ENCODE results near the gene CDH23.

Gene CDH23

DNA sequence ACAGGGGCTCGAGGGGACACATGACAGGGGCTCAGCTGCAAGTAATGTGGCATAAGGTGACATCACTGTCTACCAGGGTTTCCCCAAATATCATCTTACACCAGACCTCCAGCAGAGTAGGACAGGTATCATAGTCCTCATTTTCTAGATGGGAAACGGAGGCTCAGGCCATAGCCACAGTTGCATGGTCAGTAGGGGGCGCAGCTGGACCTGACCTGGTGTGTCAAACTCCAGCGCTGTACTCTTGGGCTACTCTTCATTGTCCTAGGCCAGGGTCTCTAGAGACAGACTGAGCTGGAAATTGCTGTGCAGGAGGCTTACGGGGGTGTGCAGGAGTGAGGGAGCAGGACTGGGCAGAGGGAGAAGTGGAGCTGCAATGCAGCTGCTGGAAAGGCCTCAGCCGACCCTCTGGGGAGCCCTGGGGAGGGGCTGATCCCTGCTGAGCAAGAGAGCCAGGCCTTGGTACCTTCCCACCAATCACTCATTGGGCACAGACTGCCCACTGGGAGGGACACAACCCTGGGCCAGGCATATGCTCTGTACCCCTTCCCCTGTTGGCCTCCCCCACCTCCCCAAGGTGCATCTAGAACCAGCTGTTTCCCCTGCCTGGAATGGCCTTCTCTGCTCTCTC, 89.9 kb downstream of the CDH23 start:
- DNase-seq (ENCODE audit: low spot score), result no peak

- DNase-seq (ENCODE audit: low spot score), result no peak
Measured at GRCh38 chr10:71487726-71488125, 91.0 kb downstream of the CDH23 start.

DNA sequence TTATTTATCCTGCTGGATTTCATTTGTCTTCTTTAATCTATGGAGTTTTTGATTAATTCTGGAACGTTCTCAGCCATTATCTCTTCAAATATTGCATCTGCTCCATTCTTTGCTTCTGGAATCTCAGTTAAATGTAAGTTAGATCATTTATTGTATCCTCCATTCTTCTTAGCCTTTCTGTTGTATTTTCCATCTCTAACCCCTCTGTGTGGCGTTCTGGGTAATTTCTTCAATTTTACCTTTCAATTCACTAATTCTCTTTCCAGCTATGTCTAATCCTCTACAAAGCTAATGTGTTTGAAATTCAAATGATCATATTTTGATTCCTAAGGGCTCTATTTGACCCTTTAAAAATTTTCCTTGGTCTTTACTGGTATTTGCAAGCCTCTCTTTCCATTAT, 92.4 kb downstream of the CDH23 start:
- DNase-seq (ENCODE audit: low spot score), result no peak

- no peak for DNase-seq (ENCODE audit: low spot score)
Measured at GRCh38 chr10:71492872-71493271, 96.2 kb downstream of the CDH23 start.

GRCh38 chr10:71493741-71494140, 97.0 kb downstream of the CDH23 start:
- DNase-seq (ENCODE audit: low spot score), result no peak

- DNase-seq (ENCODE audit: low spot score), result no peak
Measured at GRCh38 chr10:71494476-71494875, 97.8 kb downstream of the CDH23 start.

DNA sequence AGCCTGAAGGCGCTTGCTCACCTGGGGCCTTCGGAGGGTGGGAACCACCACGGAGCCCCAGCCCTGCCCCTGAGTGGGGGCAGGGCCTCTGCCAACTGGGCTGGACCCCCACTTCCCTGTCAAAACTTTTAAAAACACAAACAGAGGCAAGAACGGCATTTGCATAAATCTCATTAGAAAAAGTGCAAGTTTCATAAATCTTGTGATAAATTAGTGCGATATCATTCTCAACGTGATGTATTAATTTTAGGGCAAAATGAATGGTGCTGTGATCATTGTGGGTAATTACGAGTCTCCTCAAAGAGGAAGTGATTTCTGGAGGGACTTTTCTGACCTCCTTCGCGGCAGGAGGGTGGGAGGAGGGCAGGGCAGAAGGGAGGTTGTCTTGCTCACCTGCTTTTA, 98.3 kb downstream of the CDH23 start:
- DNase-seq (ENCODE audit: low spot score), result no peak

- DNase-seq (ENCODE audit: low spot score), result no peak
Measured at GRCh38 chr10:71496927-71497762, 100.4 kb downstream of the CDH23 start.

DNA sequence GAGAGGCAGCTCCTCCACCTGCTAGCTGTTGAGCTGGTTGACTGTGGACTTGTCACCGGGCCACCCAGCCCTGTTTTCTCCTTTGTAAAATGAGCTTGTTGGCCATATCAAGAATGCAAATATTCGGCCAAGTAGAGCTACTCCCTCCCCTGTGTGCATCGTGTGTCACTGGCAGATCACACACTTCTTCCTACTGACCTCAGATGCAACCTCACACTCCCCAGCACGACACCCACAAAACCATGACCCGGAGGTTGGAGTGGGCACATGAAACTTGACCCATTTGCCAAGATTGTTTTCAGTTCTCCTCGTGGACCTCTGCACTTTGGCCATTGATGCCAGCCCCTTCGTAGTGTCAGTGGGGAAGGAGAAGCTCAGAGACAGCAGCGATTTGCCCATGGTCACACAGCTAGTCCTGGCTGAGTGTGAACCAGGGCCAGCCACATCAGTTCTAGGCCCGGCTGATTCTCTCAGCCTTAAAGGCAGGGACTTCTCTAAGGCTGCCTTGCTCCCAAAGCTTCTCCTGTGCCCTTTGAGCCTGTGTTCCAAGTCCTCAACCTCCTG, 101.1 kb downstream of the CDH23 start:
- no peak for DNase-seq (ENCODE audit: low spot score)

- DNase-seq (ENCODE audit: low spot score), result no peak
Measured at GRCh38 chr10:71501402-71501801, 104.7 kb downstream of the CDH23 start.

GRCh38 chr10:71502190-71502589, 105.5 kb downstream of the CDH23 start:
- DNase-seq (ENCODE audit: low spot score), result no peak

- no peak for DNase-seq (ENCODE audit: low spot score)
Measured at GRCh38 chr10:71502851-71503250, 106.1 kb downstream of the CDH23 start.

GRCh38 chr10:71504168-71504567, 107.4 kb downstream of the CDH23 start:
- no peak for DNase-seq (ENCODE audit: low spot score)

DNA sequence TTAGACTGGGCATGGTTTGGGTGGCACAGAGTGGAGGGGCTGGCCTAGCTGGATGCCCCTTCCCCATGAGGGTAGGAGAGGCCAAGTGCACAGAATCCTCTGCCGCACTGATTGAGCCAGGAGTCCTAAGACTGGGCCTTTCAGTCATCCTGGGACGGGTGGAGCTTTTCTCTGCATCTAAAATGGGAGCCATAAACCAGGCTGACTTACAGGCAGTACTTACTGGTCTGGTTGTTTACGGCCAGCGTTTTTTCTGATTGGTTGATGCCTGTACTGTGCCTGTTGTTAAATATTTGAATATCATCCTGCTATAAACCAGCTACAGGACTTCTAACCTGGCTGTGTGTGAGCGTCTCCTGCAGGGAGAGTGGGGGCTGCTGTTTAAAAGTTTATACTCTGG, 107.8 kb downstream of the CDH23 start:
- DNase-seq (ENCODE audit: low spot score), result no peak

- no peak for DNase-seq (ENCODE audit: low spot score)
Measured at GRCh38 chr10:71505862-71506261, 109.1 kb downstream of the CDH23 start.

GRCh38 chr10:71509444-71509843, 112.7 kb downstream of the CDH23 start:
- no peak for DNase-seq (ENCODE audit: low spot score)

DNA sequence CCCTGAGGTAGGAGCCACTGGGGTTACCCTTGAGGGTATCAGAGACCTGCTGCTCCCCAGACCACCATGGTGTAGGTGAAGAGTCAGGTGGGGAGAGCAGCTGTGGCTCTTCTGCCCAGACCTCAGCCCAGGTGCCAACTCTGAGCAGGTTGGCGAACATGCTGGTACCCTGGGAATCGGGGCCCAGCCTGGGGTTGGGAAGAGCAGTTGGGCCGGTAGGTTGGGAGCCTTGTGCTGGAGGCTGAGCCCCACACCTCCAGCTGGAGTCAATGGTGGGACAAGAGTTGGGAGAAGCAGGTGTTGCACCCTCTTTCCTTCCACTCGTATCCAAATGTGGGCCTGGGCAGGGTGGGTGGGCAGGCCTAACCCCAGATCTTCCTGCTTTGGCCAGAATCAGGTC, 114.5 kb downstream of the CDH23 start:
- DNase-seq (ENCODE audit: low spot score), result no peak

GRCh38 chr10:71512312-71512711, 115.6 kb downstream of the CDH23 start:
- no peak for DNase-seq (ENCODE audit: low spot score)

DNA sequence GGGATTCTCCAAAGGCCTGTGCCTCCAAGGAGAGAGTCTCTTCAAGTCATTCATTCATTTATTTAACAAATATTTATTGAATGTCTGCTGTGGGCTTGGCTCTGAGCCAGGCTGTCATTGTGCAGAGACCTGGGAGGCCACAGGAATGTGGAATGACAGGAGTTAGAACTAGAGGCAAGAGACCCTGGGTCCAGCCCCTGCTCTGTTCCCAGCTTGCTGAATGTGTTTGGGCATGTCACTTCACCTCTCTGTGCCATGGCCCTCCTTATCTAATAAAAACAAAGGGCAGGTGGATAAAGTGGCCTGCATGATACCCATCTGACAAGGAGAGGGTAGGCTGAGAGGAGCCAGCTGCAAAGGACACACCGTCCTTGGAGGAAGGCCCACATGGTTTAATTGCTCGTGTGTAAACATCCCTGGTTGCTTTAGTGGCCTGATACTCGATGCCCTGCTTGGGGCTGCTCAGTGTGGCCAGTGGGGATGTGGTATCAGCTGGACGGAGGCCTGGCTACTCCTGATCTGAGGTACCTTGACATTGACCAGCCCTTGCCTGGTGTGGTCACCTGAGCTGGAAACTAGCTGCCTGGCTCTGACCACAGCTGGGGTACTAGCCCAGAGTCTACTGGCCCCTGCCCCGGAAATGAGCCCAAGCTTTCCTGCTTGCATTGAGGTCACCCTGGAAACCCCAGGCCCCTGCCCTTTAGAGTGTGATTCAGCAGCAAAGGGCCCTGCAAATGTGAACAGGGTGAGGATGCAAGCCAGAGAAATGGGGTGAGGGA, 116.2 kb downstream of the CDH23 start:
- DNase-seq (ENCODE audit: low spot score), result no peak

DNA sequence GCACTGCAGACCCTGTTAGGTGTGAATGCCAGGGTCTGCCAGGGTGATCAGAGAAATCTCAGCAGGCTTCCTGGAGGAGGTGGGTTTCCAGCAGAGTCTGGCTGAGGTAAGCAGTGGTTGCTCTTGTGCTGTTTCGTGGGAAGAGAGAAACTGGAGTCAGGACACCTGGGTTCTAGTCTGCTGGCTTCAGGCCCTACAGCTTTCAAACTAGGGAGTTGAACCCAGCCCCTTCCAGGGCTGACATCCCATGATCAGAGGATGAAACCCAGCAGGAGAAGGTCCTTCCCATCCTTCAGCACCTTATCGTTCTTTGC, 116.8 kb downstream of the CDH23 start:
- DNase-seq (ENCODE audit: low spot score), result no peak

DNA sequence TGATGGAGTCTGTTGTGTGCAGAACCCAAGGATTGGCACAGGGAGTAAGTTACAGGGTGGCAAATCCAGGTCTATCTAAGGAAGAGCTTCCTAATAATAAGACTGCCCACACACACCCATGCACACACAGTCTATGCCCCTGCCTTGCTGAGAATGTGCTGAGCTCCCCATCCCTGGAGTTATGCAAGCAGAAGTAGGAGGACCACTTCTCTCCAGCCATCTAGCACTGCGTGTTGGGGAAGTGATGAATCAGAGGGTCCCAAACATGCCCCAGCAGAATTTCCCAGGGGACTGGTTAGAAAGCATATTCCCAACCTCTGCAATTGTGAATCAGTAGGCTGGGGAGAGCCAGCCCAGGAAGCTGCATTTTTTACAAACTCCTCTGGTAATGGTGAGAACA, 117.2 kb downstream of the CDH23 start:
- no peak for DNase-seq (ENCODE audit: low spot score)

- no peak for DNase-seq (ENCODE audit: low spot score)
Measured at GRCh38 chr10:71515531-71516172, 118.9 kb downstream of the CDH23 start.

All from CD4-positive, alpha-beta T cell treated with Interleukin-2 at 100 ng/mL for 4 hours (primary cell).